HG02588 (cell line): ENCODE results near the gene ADAMTS4.

Source experiments
- ATAC-seq: cut with Tn5 transposase; IDR thresholded peaks from one replicate; pipeline ENCODE4 v1.9.1; 2021; ENCODE audit warnings: mild to moderate bottlenecking, moderate library complexity; ENCODE audit not compliant: unreplicated experiment

ADAMTS4 gene

DNA sequence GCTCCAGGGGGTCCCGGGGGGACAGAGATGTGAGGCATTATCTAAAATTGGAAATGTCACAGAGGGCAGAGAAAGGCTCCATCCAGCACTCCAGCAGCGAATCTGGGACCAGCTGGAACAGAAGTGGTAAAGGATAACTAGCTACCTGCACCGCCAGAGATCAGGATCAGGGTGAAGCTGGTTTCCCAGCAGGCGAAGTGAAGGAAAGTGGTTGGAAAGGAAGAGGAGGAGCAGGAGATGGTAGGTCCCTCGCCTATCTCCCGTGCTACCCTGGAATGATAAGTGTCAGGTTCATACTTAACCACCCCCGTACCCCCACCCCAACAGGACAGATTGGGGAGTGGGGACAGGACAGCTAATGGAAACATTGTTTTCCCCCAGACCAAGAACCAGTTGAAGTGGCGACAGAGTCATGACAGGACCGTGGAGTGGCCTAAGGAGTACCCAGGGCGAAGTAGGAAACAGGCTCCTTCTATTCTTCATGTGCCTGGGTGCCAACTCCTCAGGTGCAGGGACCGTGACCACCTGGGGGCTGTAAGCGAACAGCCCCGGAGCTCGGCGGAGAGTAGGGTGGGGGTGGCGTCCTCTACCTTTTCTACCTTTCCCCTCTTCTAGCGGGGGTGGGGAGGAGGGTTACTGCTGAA is 22.3 kb downstream of the ADAMTS4 start:
- no peak for ATAC-seq

GRCh38 chr1:161175771-161176453 is 22.9 kb downstream of the ADAMTS4 start:
- ATAC-seq, result no peak

GRCh38 chr1:161174911-161175310 is 23.9 kb downstream of the ADAMTS4 start:
- no peak for ATAC-seq

GRCh38 chr1:161173711-161174110 is 25.1 kb downstream of the ADAMTS4 start:
- no peak for ATAC-seq

DNA sequence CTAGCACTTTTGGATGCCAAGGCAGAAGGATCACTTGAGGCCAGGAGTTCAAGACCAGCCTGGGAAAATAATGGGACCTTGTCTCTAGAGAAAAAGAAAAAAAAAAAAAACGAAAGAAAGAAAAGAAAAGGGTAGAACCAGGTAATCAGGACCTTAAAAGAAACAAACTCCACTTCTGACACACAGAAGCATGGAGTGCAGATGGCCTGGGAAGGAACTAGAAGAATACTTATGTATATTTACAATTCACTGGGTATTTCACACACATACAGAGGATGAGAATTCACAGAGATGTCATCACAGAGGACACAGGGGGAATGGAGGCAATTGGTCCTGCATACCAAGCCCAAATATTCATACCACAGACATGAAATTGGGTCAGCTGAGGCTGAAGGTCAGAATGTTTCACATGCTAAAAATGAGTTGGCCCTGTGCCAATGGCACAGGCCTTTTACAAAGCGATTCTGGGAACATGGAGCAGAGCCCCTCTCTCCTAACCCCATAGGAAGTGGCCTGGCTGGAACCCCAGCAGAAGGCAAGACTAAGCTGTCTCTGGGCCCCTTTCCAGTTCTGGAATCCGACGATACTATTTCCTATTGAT is 26.0 kb downstream of the ADAMTS4 start:
- ATAC-seq, result no peak

GRCh38 chr1:161172349-161172748 is 26.5 kb downstream of the ADAMTS4 start:
- no peak for ATAC-seq

- no peak for ATAC-seq
Observed at GRCh38 chr1:161171696-161172095, 27.2 kb downstream of the ADAMTS4 start.

GRCh38 chr1:161171191-161171590 is 27.7 kb downstream of the ADAMTS4 start:
- no peak for ATAC-seq

GRCh38 chr1:161168906-161169305 is 29.9 kb downstream of the ADAMTS4 start:
- ATAC-seq, result no peak

- no peak for ATAC-seq
Observed at GRCh38 chr1:161166669-161167548, 31.9 kb downstream of the ADAMTS4 start.

- peak; percentile 92 for ATAC-seq
Observed at GRCh38 chr1:161165742-161166668, 32.8 kb downstream of the ADAMTS4 start, which contains the start of gene PPOX. Gene PPOX (plus strand): TSS chr1:161166426. CDS start chr1:161166848, 422 bp downstream.

DNA sequence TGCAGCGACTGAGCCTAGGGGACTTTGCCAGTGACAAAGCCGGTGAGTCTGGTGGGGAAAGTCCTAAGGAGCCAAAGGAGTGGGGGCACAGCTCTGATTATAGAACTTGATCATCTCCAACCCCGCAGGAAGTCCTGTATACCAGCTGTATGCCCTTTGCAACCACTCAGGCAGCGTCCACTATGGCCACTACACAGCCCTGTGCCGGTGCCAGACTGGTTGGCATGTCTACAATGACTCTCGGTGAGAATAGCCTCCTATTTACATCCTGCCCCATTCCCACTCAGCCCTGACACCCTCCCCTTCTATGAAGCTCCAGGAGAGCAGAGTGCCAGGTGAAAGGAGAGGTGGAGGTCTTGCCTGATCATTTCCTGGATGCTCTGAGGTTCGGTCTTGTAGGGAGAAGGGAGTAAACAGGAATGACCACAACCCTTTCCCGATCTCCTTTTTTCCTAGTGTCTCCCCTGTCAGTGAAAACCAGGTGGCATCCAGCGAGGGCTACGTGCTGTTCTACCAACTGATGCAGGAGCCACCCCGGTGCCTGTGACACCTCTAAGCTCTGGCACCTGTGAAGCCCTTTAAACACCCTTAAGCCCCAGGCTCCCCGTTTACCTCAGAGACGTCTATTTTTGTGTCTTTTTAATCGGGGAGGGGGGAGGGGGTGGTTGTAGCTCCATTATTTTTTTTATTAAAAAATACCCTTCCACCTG is 33.8 kb downstream of the ADAMTS4 start:
- ATAC-seq, result no peak

- no peak for ATAC-seq
Observed at GRCh38 chr1:161163793-161164192, 35.1 kb downstream of the ADAMTS4 start.

GRCh38 chr1:161162806-161163205 is 36.0 kb downstream of the ADAMTS4 start:
- no peak for ATAC-seq

GRCh38 chr1:161162052-161162451 is 36.8 kb downstream of the ADAMTS4 start:
- no peak for ATAC-seq

- ATAC-seq, result no peak
Observed at GRCh38 chr1:161161652-161162051, 37.2 kb downstream of the ADAMTS4 start.

GRCh38 chr1:161160671-161161145 is 38.1 kb downstream of the ADAMTS4 start:
- no peak for ATAC-seq

DNA sequence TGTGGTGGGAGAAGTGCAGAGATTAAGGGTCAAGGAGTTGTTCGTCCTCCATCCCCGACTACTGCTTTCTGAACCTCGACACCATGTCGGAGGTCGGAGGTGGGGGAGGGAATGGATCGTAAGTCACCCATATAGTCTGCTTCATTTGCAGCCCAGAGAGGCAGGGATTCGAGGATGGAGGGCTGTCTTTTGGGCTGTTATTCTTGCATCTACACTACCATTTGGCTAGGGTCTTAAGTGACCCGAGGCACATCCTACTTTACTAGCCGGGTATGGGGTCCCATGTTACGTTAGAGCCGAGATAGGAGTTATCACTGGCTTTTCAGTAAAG is 39.0 kb downstream of the ADAMTS4 start:
- peak; percentile 2 for ATAC-seq

DNA sequence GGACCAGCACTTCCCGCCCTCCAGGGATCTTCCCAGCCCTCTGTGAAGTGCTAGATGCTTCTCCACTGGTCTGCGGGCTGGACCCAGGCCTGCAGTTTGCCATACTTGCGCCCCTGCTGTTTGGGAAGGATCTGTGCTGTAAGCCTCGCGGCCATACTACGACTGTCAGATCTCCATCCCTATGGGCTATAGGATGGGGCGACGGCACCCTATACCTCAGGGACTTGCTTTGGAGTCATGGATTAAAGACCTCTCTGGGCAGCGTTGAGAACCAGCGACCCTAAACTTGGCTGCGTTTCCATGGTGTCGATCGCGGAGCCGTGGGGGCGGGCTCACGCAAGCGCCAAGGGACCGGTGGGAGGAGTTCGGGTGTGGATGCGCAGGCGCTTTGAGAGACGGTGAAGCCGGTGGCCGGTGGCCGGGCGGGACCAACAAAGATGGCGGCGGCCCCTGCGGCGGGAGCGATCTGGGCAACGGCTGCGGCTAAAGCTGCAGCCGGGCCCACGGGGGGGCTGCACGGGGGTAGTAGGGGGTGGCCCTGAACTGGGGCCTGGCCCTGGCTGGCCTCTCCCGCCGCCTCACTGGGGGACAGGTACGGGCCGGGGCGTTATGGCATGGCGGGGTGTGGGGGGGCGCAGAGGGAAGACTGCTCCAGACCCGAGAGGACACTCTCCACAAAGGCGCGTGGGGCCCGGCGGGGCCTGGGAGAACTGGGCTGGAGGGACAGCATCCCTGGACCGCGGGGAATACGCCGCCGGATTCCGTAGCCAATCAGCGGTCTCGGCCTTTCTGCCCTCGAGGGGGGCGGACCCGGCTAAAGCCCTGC is 39.6 kb downstream of the ADAMTS4 start, which contains the start of gene USP21:
Gene USP21 (plus strand): TSS at position 414 of the 826 bp plus-strand sequence. CDS start 1,141 bp downstream, outside the sequence.
- peak; percentile 78 for ATAC-seq
